Activated CD4-positive, alpha-beta T cell treated with anti-CD3 and anti-CD28 coated beads, Interleukin-2, amount 50 U/mL, for 1 hour (primary cell): ENCODE measurements around the gene KDM1B.

Experiments
- DNase-seq: peaks from one replicate; pipeline ENCODE4 v3.0.0-alpha.2; 2020

KDM1B gene

GRCh38 chr6:18265787-18266522 lies 110.7 kb downstream of the KDM1B start:
- no peak for DNase-seq

- no peak for DNase-seq
Measured at GRCh38 chr6:18266523-18266912, 111.3 kb downstream of the KDM1B start.

- no peak for DNase-seq
Measured at GRCh38 chr6:18268066-18268465, 112.8 kb downstream of the KDM1B start.

GRCh38 chr6:18269253-18269652 lies 114.0 kb downstream of the KDM1B start:
- no peak for DNase-seq

GRCh38 chr6:18269717-18270116 lies 114.5 kb downstream of the KDM1B start:
- DNase-seq, result no peak

GRCh38 chr6:18270216-18270615 lies 115.0 kb downstream of the KDM1B start:
- no peak for DNase-seq
